HepG2 (cell line): Measurements from ENCODE around the gene SGMS1. TPM values are rescaled to one million over a fixed set of nuclear protein-coding genes. Genes with fewer than 3 reads are reported as not detected.

Experiments
- ATAC-seq: fragments of 200-7000 bp; cut with Tn5 transposase; 3 replicates; pipeline ENCODE4 v1.9.1; 2020; ENCODE audit warnings: mild to moderate bottlenecking, moderate library complexity
- BruUV-seq: library from RNA; stranded (reverse); fragments of 400-500 nt; replicated peaks from 2 replicates; lab custom pipeline; 2021; lab: Mats Ljungman, UMichigan
- CTCF ChIA-PET: fragments of 300-600 bp; formaldehyde crosslinking; extraction: SDS; loops from one replicate; lab custom pipeline; 2021; ENCODE audit warnings: low total read pairs, inconsistent platforms, low intra/inter-chr PET ratio; lab: Yijun Ruan, JAX
- POLR2A ChIA-PET: fragments of 350-600 bp; sonication (Branson Sonifier 250); formaldehyde crosslinking; loops from one replicate; lab custom pipeline; 2020; ENCODE audit warnings: antibody characterized with exemption, inconsistent platforms; lab: Yijun Ruan, JAX
- DNase-seq: peaks from one replicate; pipeline ENCODE4 v3.0.0-alpha.2; 2015; ENCODE audit warnings: low spot score
- FAIRE-seq: peaks from 3 replicates; lab custom pipeline; 2011; peaks lifted over from hg19 to GRCh38; lab: Jason Lieb, UNC
- H2AFZ ChIP-seq: one replicate; pipeline ENCODE4 v1.6.1; 2011; ENCODE audit warnings: low read length, inconsistent platforms
- H3K27ac ChIP-seq: fragments of 300-600 bp; 3 replicates; pipeline ENCODE4 v1.8.0; 2011; ENCODE audit warnings: mixed run types, mild to moderate bottlenecking, mixed read lengths, low read length, inconsistent platforms; ENCODE audit not compliant: insufficient read depth; ENCODE audit errors: extremely low read length
- H3K27me3 ChIP-seq, 2 experiments: fragments of 200-600 bp in 1 of 2; 2 replicates in 1 of 2; 3 replicates in 1 of 2; pipeline versions ENCODE4 v1.6.0 to v1.8.0; 2011; ENCODE audit warnings: low read length in 2 of 2, mild to moderate bottlenecking in 2 of 2, moderate library complexity in 2 of 2, inconsistent platforms in 1 of 2; ENCODE audit not compliant: insufficient read depth in 2 of 2, control insufficient read depth in 1 of 2
- H3K36me3 ChIP-seq, 2 experiments: fragments of 200-600 bp in 1 of 2; replicated peaks in 1 of 2; 2 replicates in 1 of 2; 3 replicates in 1 of 2; pipeline versions ENCODE4 v1.5.1 to v1.8.0; 2011; ENCODE audit warnings: low read length in 2 of 2, inconsistent platforms in 1 of 2; ENCODE audit not compliant: insufficient read depth in 2 of 2, control insufficient read depth in 1 of 2
- H3K4me1 ChIP-seq: 2 replicates; pipeline ENCODE4 v1.5.1; 2012; ENCODE audit warnings: low read length, inconsistent platforms; ENCODE audit not compliant: insufficient read depth
- H3K4me2 ChIP-seq: 2 replicates; pipeline ENCODE4 v1.6.0; 2011; ENCODE audit warnings: low read depth, low read length, inconsistent platforms
- H3K4me3 ChIP-seq, 3 experiments: fragments of 200-600 bp in 1 of 3; sonication (generic), shearing (Covaris generic) in 1 of 3; replicated peaks in 1 of 3; 2 replicates each; pipeline ENCODE4 v1.5.1; 2011 to 2016; ENCODE audit warnings: low read length in 3 of 3, inconsistent platforms in 2 of 3, low read depth in 2 of 3, mild to moderate bottlenecking in 2 of 3, control low read depth in 1 of 3, mixed read lengths in 1 of 3; ENCODE audit not compliant: insufficient read depth in 1 of 3
- H3K79me2 ChIP-seq: one replicate; pipeline ENCODE4 v1.6.1; 2011; ENCODE audit warnings: low read length, inconsistent platforms; ENCODE audit not compliant: insufficient read depth
- H3K9ac ChIP-seq: 2 replicates; pipeline ENCODE4 v1.6.0; 2011; ENCODE audit warnings: mild to moderate bottlenecking, low read depth, low read length, inconsistent platforms; ENCODE audit not compliant: insufficient read depth
- H3K9me3 ChIP-seq: 2 replicates; pipeline ENCODE4 v1.5.1; 2012; ENCODE audit warnings: mild to moderate bottlenecking, low read length
- H4K20me1 ChIP-seq: 2 replicates; pipeline ENCODE4 v1.6.0; 2011; ENCODE audit warnings: inconsistent platforms, mild to moderate bottlenecking, low read length, moderate library complexity; ENCODE audit not compliant: insufficient read depth
- CC2D1A ChIP-seq: sonication (generic); formaldehyde crosslinking; IDR thresholded peaks from 2 replicates; pipeline ENCODE4 v1.8.1; 2023; ENCODE audit warnings: mild to moderate bottlenecking, missing genetic modification reagents
- ELF1 ChIP-seq: sonication (generic); formaldehyde crosslinking; IDR thresholded peaks from 2 replicates; pipeline ENCODE4 v1.4.0; 2020; ENCODE audit warnings: missing genetic modification reagents
- HNRNPLL ChIP-seq: fragments of 200-400 bp; formaldehyde crosslinking; IDR thresholded peaks from 2 replicates; pipeline ENCODE4 v1.6.1; 2017; ENCODE audit warnings: mild to moderate bottlenecking, low read depth, low read length; ENCODE audit not compliant: poor library complexity, severe bottlenecking
- MTA1 ChIP-seq: sonication (generic); formaldehyde crosslinking; IDR thresholded peaks from 2 replicates; pipeline ENCODE4 v1.4.0; 2020; ENCODE audit warnings: missing genetic modification reagents, mild to moderate bottlenecking, borderline replicate concordance
- NFATC3 ChIP-seq: sonication (generic); formaldehyde crosslinking; IDR thresholded peaks from 2 replicates; pipeline ENCODE4 v1.5.1; 2020; ENCODE audit warnings: mild to moderate bottlenecking, missing genetic modification reagents
- NKX3-1 ChIP-seq: sonication (generic); formaldehyde crosslinking; IDR thresholded peaks from 2 replicates; pipeline ENCODE4 v1.5.0; 2020; ENCODE audit warnings: missing genetic modification reagents
- RAD21 ChIP-seq: fragments of 450-650 bp; formaldehyde crosslinking; IDR thresholded peaks from 2 replicates; pipeline ENCODE4 v1.5.0; 2020; ENCODE audit warnings: mild to moderate bottlenecking
- RFXAP ChIP-seq: sonication (generic); formaldehyde crosslinking; IDR thresholded peaks from 2 replicates; pipeline ENCODE4 v1.4.0; 2020; ENCODE audit warnings: missing genetic modification reagents, borderline replicate concordance
- SP140L ChIP-seq: sonication (generic); formaldehyde crosslinking; IDR thresholded peaks from 2 replicates; pipeline ENCODE4 v1.4.0; 2020; ENCODE audit warnings: missing genetic modification reagents, borderline replicate concordance
- SSRP1 ChIP-seq: IDR thresholded peaks from 2 replicates; pipeline ENCODE4 v1.6.1; 2016; ENCODE audit warnings: control low read depth
- TCF7L2 ChIP-seq: IDR thresholded peaks from 2 replicates; pipeline ENCODE4 v1.6.1; 2011; ENCODE audit warnings: mild to moderate bottlenecking, low read depth, low read length, moderate library complexity
- ZNF121 ChIP-seq: sonication (generic); formaldehyde crosslinking; IDR thresholded peaks from 2 replicates; pipeline ENCODE4 v1.5.0; 2020; ENCODE audit warnings: mild to moderate bottlenecking, missing genetic modification reagents
- ZNF572 ChIP-seq: sonication (generic); formaldehyde crosslinking; IDR thresholded peaks from 2 replicates; pipeline ENCODE4 v1.5.1; 2020; ENCODE audit warnings: mild to moderate bottlenecking, missing genetic modification reagents
- ZNF577 ChIP-seq: sonication (generic); formaldehyde crosslinking; IDR thresholded peaks from 2 replicates; pipeline ENCODE4 v1.4.0; 2020; ENCODE audit warnings: mild to moderate bottlenecking, low read depth, missing genetic modification reagents, borderline replicate concordance
- ZNF703 ChIP-seq: sonication (generic); formaldehyde crosslinking; IDR thresholded peaks from 2 replicates; pipeline ENCODE4 v1.5.1; 2020; ENCODE audit warnings: missing genetic modification reagents, mild to moderate bottlenecking, moderate library complexity, borderline replicate concordance
- WGBS: methylation state at CpG from one replicate; pipeline ENCODE4 v1.1.6; 2017; ENCODE audit warnings: low lambda C conversion rate; 5-methylcytosine and 5-hydroxymethylcytosine counted together
- in situ Hi-C: cut with HindIII; loops from 2 replicates; pipeline ENCODE4 v1.10.0; 2017; ENCODE audit warnings: low pct_unique_long_range_greater_than_20kb; ENCODE audit not compliant: extremely low pct_ligation_motif_present
- intact Hi-C: fragments of 100-400 bp; cut with micrococcal nuclease; formaldehyde crosslinking; loops from one replicate; pipeline ENCODE4 v1.10.0; 2022; ENCODE audit not compliant: unreplicated experiment
- polyA plus RNA-seq, 8 experiments: library from polyadenylated mRNA; depleted of rRNA in 3 of 8; stranded (reverse) in 7 of 8; unstranded in 1 of 8; fragments of >200 nt; fragmentation: Illumina TruSeq in 4 of 8; extraction: Trizol in 4 of 8; gene quantifications; 2 replicates each; pipeline versions ENCODE4 v1.2.1 to v1.2.3, GENCODE V29; 2011 to 2016; ENCODE audit warnings: low read depth in 4 of 8, missing spikeins in 1 of 8, mixed read lengths in 1 of 8; ENCODE audit not compliant: insufficient read depth in 1 of 8
- total RNA-seq, 5 experiments: library from RNA; depleted of rRNA; stranded (reverse); fragments of >200 nt; fragmentation: Illumina TruSeq; extraction: Trizol; gene quantifications; 2 replicates each; pipeline ENCODE4 v1.2.3, GENCODE V29; 2016; ENCODE audit warnings: low read depth in 1 of 5
- TF ChIP-seq, protein P1 (sequence below): sonication (generic); formaldehyde crosslinking; IDR thresholded peaks from 2 replicates; pipeline ENCODE4 v1.8.0; 2022; ENCODE audit warnings: mild to moderate bottlenecking, missing genetic modification reagents, moderate library complexity
- TF ChIP-seq, protein P2 (sequence below): sonication (generic); formaldehyde crosslinking; IDR thresholded peaks from 2 replicates; pipeline ENCODE4 v1.8.0; 2022; ENCODE audit warnings: mild to moderate bottlenecking, missing genetic modification reagents; ENCODE audit not compliant: insufficient replicate concordance
- TF ChIP-seq, protein P3 (sequence below): sonication (generic); formaldehyde crosslinking; IDR thresholded peaks from 2 replicates; pipeline ENCODE4 v1.8.0; 2022; ENCODE audit warnings: missing genetic modification reagents, mild to moderate bottlenecking, borderline replicate concordance
- TF ChIP-seq, protein P4 (sequence below): sonication (generic); formaldehyde crosslinking; IDR thresholded peaks from 2 replicates; pipeline ENCODE4 v1.4.0; 2020; ENCODE audit warnings: mild to moderate bottlenecking, missing genetic modification reagents

Gene SGMS1
- total and polyA plus RNA-seq, 2 of the 13 experiments (the other 11 are each of a cell fraction or from before 2014, with no cell fraction given) = 6.5 to 15.1 TPM

DNA sequence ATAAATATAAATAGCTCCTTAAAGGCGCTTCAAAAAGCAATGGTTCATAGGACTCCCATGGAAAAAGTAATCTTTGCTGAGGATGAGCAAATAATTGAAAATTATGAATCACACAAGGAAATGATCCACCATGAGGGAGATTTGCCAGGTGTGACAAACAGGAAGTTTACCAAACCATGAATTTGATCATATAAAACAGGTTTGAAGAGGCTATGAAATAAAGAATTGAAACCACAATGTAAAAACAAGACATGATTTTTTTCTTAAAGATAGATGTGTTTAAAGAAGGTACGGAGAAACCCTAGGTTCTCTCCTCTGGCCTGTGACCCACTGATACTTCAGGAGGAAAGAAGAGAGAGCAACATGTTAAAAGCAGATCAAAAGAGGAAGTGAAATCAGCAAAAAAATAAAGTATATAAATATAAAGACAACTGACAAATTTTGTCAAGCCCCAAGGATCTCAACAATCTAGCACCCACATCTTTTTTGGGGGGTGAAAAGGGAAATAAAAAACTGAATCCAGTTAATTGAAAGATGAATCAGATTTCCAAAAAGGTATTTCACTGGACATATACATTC, 261.1 kb downstream of the SGMS1 start:
- ChIA-PET POLR2A (no interaction called here), CTCF (no interaction called here)
- FAIRE-seq (no peak), ATAC-seq (no peak), DNase-seq (no peak)
- in situ Hi-C loops (no loop called here), intact Hi-C loops (no loop called here)
- BruUV-seq = no TSS peak
- Histone ChIP-seq H3K9me3 (no peaks in the 10 kb centered on the region), H3K9ac (no peak overlapping the region), H3K79me2 (no peaks in the 10 kb centered on the region), H3K27me3 (no peaks in the 10 kb centered on the region), H3K36me3 (no peaks in the 10 kb centered on the region), H2AFZ (no peak overlapping the region), H3K27ac (no peak overlapping the region), H3K4me3 (no peak overlapping the region), H3K4me2 (no peak overlapping the region), H4K20me1 (no peaks in the 10 kb centered on the region), H3K4me1 (no peaks in the 10 kb centered on the region)
- TF ChIP-seq SSRP1 (CRISPR knock-in tag) = no peak
- TF ChIP-seq ZNF577 = no peak
- TF ChIP-seq NKX3-1 = no peak
- TF ChIP-seq TCF7L2 = no peak
- no peak for TF ChIP-seq ZNF572 (CRISPR knock-in tag)
- TF ChIP-seq, protein P1, sequence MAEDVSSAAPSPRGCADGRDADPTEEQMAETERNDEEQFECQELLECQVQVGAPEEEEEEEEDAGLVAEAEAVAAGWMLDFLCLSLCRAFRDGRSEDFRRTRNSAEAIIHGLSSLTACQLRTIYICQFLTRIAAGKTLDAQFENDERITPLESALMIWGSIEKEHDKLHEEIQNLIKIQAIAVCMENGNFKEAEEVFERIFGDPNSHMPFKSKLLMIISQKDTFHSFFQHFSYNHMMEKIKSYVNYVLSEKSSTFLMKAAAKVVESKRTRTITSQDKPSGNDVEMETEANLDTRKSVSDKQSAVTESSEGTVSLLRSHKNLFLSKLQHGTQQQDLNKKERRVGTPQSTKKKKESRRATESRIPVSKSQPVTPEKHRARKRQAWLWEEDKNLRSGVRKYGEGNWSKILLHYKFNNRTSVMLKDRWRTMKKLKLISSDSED (CRISPR knock-in tag) = no peak
- TF ChIP-seq RAD21 = no peak
- TF ChIP-seq RFXAP (CRISPR knock-in tag) = no peak
- TF ChIP-seq ZNF703 (CRISPR knock-in tag) = no peak
- TF ChIP-seq NFATC3 = no peak
- TF ChIP-seq, protein P2, sequence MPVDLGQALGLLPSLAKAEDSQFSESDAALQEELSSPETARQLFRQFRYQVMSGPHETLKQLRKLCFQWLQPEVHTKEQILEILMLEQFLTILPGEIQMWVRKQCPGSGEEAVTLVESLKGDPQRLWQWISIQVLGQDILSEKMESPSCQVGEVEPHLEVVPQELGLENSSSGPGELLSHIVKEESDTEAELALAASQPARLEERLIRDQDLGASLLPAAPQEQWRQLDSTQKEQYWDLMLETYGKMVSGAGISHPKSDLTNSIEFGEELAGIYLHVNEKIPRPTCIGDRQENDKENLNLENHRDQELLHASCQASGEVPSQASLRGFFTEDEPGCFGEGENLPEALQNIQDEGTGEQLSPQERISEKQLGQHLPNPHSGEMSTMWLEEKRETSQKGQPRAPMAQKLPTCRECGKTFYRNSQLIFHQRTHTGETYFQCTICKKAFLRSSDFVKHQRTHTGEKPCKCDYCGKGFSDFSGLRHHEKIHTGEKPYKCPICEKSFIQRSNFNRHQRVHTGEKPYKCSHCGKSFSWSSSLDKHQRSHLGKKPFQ = no peak
- no peak for TF ChIP-seq CC2D1A
- TF ChIP-seq, protein P3, sequence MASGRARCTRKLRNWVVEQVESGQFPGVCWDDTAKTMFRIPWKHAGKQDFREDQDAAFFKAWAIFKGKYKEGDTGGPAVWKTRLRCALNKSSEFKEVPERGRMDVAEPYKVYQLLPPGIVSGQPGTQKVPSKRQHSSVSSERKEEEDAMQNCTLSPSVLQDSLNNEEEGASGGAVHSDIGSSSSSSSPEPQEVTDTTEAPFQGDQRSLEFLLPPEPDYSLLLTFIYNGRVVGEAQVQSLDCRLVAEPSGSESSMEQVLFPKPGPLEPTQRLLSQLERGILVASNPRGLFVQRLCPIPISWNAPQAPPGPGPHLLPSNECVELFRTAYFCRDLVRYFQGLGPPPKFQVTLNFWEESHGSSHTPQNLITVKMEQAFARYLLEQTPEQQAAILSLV = no peak
- no peak for TF ChIP-seq ZNF121
- no peak for TF ChIP-seq SP140L (CRISPR knock-in tag)
- TF ChIP-seq, protein P4, sequence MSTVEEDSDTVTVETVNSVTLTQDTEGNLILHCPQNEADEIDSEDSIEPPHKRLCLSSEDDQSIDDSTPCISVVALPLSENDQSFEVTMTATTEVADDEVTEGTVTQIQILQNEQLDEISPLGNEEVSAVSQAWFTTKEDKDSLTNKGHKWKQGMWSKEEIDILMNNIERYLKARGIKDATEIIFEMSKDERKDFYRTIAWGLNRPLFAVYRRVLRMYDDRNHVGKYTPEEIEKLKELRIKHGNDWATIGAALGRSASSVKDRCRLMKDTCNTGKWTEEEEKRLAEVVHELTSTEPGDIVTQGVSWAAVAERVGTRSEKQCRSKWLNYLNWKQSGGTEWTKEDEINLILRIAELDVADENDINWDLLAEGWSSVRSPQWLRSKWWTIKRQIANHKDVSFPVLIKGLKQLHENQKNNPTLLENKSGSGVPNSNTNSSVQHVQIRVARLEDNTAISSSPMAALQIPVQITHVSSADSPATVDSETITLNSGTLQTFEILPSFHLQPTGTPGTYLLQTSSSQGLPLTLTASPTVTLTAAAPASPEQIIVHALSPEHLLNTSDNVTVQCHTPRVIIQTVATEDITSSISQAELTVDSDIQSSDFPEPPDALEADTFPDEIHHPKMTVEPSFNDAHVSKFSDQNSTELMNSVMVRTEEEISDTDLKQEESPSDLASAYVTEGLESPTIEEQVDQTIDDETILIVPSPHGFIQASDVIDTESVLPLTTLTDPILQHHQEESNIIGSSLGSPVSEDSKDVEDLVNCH (CRISPR knock-in tag) = no peak
- no peak for TF ChIP-seq HNRNPLL
- no peak for TF ChIP-seq MTA1 (CRISPR knock-in tag)
- TF ChIP-seq ELF1 = no peak
- WGBS = 96% methylated on average over 2 of the region's 2 CpGs
